ENCODE data around the gene UCP3.

DNA sequence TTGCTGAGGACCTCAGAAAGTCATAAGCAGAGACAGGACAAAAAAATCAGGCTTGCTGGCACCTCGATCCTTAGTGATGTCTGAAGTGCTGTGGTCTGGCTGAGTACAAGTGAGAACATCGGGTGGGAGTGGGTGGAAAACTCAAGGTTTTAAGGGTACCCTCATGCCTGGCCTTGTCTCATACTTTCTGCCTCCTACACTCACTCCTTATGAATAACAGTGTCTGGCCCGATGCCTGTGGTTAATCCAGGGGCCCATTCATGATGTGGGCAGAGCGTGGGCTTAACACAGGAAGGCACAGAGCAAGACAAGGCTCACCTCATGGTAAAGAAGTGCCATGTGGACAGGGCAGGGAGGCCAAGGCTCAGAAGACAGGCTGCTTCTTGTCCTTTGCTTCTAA lies 11.0 kb upstream of the UCP3 start:
- no peak for TF ChIP-seq CTCF (IDR thresholded peaks at IDR 0.05; ENCODE audit: low read depth, low read length, missing input control)
- no peak for TF ChIP-seq RAD21 (IDR thresholded peaks at IDR 0.05)
- no peak for TF ChIP-seq JUND (IDR thresholded peaks at IDR 0.05)
- TF ChIP-seq, protein P1, sequence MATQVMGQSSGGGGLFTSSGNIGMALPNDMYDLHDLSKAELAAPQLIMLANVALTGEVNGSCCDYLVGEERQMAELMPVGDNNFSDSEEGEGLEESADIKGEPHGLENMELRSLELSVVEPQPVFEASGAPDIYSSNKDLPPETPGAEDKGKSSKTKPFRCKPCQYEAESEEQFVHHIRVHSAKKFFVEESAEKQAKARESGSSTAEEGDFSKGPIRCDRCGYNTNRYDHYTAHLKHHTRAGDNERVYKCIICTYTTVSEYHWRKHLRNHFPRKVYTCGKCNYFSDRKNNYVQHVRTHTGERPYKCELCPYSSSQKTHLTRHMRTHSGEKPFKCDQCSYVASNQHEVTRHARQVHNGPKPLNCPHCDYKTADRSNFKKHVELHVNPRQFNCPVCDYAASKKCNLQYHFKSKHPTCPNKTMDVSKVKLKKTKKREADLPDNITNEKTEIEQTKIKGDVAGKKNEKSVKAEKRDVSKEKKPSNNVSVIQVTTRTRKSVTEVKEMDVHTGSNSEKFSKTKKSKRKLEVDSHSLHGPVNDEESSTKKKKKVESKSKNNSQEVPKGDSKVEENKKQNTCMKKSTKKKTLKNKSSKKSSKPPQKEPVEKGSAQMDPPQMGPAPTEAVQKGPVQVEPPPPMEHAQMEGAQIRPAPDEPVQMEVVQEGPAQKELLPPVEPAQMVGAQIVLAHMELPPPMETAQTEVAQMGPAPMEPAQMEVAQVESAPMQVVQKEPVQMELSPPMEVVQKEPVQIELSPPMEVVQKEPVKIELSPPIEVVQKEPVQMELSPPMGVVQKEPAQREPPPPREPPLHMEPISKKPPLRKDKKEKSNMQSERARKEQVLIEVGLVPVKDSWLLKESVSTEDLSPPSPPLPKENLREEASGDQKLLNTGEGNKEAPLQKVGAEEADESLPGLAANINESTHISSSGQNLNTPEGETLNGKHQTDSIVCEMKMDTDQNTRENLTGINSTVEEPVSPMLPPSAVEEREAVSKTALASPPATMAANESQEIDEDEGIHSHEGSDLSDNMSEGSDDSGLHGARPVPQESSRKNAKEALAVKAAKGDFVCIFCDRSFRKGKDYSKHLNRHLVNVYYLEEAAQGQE (IDR thresholded peaks at IDR 0.05), result no peak
- TF ChIP-seq GABPA (IDR thresholded peaks at IDR 0.05 in 1 of 2, conservative IDR thresholded peaks at IDR 0.05 in 1 of 2), result no peak
- TF ChIP-seq, protein P2, sequence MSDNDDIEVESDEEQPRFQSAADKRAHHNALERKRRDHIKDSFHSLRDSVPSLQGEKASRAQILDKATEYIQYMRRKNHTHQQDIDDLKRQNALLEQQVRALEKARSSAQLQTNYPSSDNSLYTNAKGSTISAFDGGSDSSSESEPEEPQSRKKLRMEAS (IDR thresholded peaks at IDR 0.05), result no peak
- no peak for TF ChIP-seq YY1 (IDR thresholded peaks at IDR 0.05)
- TF ChIP-seq NR2F2 (IDR thresholded peaks at IDR 0.05), result no peak
- TF ChIP-seq TAF1 (conservative IDR thresholded peaks at IDR 0.05), result no peak
- TF ChIP-seq, protein P3, sequence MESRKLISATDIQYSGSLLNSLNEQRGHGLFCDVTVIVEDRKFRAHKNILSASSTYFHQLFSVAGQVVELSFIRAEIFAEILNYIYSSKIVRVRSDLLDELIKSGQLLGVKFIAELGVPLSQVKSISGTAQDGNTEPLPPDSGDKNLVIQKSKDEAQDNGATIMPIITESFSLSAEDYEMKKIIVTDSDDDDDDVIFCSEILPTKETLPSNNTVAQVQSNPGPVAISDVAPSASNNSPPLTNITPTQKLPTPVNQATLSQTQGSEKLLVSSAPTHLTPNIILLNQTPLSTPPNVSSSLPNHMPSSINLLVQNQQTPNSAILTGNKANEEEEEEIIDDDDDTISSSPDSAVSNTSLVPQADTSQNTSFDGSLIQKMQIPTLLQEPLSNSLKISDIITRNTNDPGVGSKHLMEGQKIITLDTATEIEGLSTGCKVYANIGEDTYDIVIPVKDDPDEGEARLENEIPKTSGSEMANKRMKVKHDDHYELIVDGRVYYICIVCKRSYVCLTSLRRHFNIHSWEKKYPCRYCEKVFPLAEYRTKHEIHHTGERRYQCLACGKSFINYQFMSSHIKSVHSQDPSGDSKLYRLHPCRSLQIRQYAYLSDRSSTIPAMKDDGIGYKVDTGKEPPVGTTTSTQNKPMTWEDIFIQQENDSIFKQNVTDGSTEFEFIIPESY (IDR thresholded peaks at IDR 0.05), result no peak
